BE2C (cell line): Measurements from ENCODE around the gene RGPD4. TPM values are rescaled to one million over a fixed set of nuclear protein-coding genes. Genes with fewer than 3 reads are reported as not detected.
"Not testable (repeated sequence)": the region's sequence is repeated elsewhere in the genome, so short reads cannot be mapped to it uniquely, and the experiment has no call there.

Experiments used
- DNase-seq: peaks from one replicate; pipeline ENCODE4 v3.0.0-alpha.2; 2020
- H3K27me3 ChIP-seq: fragments of 250-450 bp; sonication (Bioruptor Pico); 2 replicates; pipeline ENCODE4 v1.5.1; 2020; ENCODE audit warnings: mild to moderate bottlenecking
- H3K36me3 ChIP-seq: fragments of 250-450 bp; sonication (Bioruptor Pico); 2 replicates; pipeline ENCODE4 v1.5.1; 2020; ENCODE audit warnings: mild to moderate bottlenecking
- H3K4me1 ChIP-seq: fragments of 250-450 bp; sonication (Bioruptor Pico); 2 replicates; pipeline ENCODE4 v1.5.1; 2020
- H3K4me3 ChIP-seq: 2 replicates; pipeline ENCODE4 v1.5.1; 2011; ENCODE audit warnings: low read depth, low read length
- H3K9me3 ChIP-seq: fragments of 250-450 bp; sonication (Bioruptor Pico); 2 replicates; pipeline ENCODE4 v1.5.1; 2020
- CTCF ChIP-seq: IDR thresholded peaks from 2 replicates; pipeline ENCODE4 v1.5.1; 2012; ENCODE audit warnings: mild to moderate bottlenecking, low read depth, low read length
- polyA plus RNA-seq: library from polyadenylated mRNA; unstranded; fragments of >200 nt; gene quantifications from one replicate; pipeline ENCODE4 v1.2.1, GENCODE V29; 2012; ENCODE audit warnings: low read depth, missing spikeins; ENCODE audit not compliant: insufficient read length, insufficient read depth

RGPD4 gene
- not detected for polyA plus RNA-seq

GRCh38 chr2:107826749-107827148, at the start of gene RGPD4:
RGPD4 (plus strand) TSS chr2:107826892; CDS start chr2:107827014, 122 bp downstream.
- not testable (repeated sequence) for DNase-seq, H3K36me3 ChIP-seq

GRCh38 chr2:107777974-107778373, 48.7 kb upstream of the RGPD4 start:
- no peaks in the 10 kb centered on the region for H3K27me3 ChIP-seq
- no peaks in the 10 kb centered on the region for H3K9me3 ChIP-seq
- TF ChIP-seq CTCF: no peak
- no peak overlapping the region for H3K4me3 ChIP-seq
- no peaks in the 10 kb centered on the region for H3K36me3 ChIP-seq
- H3K4me1 ChIP-seq: no peaks in the 10 kb centered on the region
- DNase-seq: no peak

More at GRCh38 chr2:107826749-107827148, at the start of gene RGPD4:
- not testable (repeated sequence) for H3K4me1 ChIP-seq, H3K9me3 ChIP-seq, H3K4me3 ChIP-seq, H3K27me3 ChIP-seq

- no peaks in the 10 kb centered on the region for H3K9me3 ChIP-seq
- H3K4me3 ChIP-seq: no peak overlapping the region
- no peaks in the 10 kb centered on the region for H3K27me3 ChIP-seq
- DNase-seq: no peak
- H3K36me3 ChIP-seq: no peaks in the 10 kb centered on the region
- no peak for TF ChIP-seq CTCF
- H3K4me1 ChIP-seq: no peaks in the 10 kb centered on the region
Measured at GRCh38 chr2:107785756-107786155, 40.9 kb upstream of the RGPD4 start.

- Histone ChIP-seq H3K27me3 (no peaks in the 10 kb centered on the region), H3K4me1 (no peaks in the 10 kb centered on the region), H3K4me3 (no peak overlapping the region), H3K9me3 (no peaks in the 10 kb centered on the region), H3K36me3 (no peaks in the 10 kb centered on the region)
- DNase-seq: no peak
- TF ChIP-seq CTCF: no peak
Measured at GRCh38 chr2:107790837-107791236, 35.9 kb upstream of the RGPD4 start.

GRCh38 chr2:107801498-107801897, 25.2 kb upstream of the RGPD4 start:
- Histone ChIP-seq H3K9me3 (no peaks in the 10 kb centered on the region), H3K36me3 (no peaks in the 10 kb centered on the region), H3K4me1 (no peaks in the 10 kb centered on the region), H3K4me3 (no peak overlapping the region), H3K27me3 (no peaks in the 10 kb centered on the region)
- DNase-seq: no peak
- TF ChIP-seq CTCF: no peak

- Histone ChIP-seq H3K36me3 (no peaks in the 10 kb centered on the region), H3K4me1 (no peaks in the 10 kb centered on the region), H3K9me3 (no peaks in the 10 kb centered on the region), H3K27me3 (no peaks in the 10 kb centered on the region), H3K4me3 (no peak overlapping the region)
- no peak for TF ChIP-seq CTCF
- no peak for DNase-seq
Measured at GRCh38 chr2:107804608-107805498, 21.8 kb upstream of the RGPD4 start.
